CD4-positive, alpha-beta memory T cell (primary cell): ENCODE measurements around the gene MUC5AC. TPM values are rescaled to one million over a fixed set of nuclear protein-coding genes. Genes with fewer than 3 reads are reported as not detected.
A peak's percentile ranks its signal among the peaks of the same experiment; 100 is the strongest.

Experiments
- CTCF ChIA-PET: fragments of 350-600 bp; sonication (Branson Sonifier 250); formaldehyde crosslinking; loops from one replicate; lab custom pipeline; 2021; ENCODE audit warnings: inconsistent platforms; ENCODE audit not compliant: partially characterized antibody; lab: Charles Lee
- POLR2A ChIA-PET: fragments of 350-600 bp; sonication (Branson Sonifier 250); formaldehyde crosslinking; loops from one replicate; lab custom pipeline; 2021; ENCODE audit not compliant: partially characterized antibody; lab: Charles Lee
- DNase-seq, 5 donors: peaks; one replicate each; pipeline versions ENCODE4 v3.0.0 to v3.0.0-alpha.2; 2020 to 2022; ENCODE audit warnings: mixed read lengths in 1 of 5
- H3K27ac ChIP-seq: one replicate; pipeline ENCODE4 v1.7.0; 2013; ENCODE audit warnings: low read depth, low read length
- H3K27me3 ChIP-seq: 2 replicates; pipeline ENCODE4 v1.7.0; 2013; ENCODE audit warnings: mild to moderate bottlenecking, low read length, moderate library complexity; ENCODE audit not compliant: insufficient read depth
- H3K36me3 ChIP-seq: 2 replicates; pipeline ENCODE4 v1.7.0; 2013; ENCODE audit warnings: mild to moderate bottlenecking, low read length, moderate library complexity; ENCODE audit not compliant: insufficient read depth
- H3K4me1 ChIP-seq: 2 replicates; pipeline ENCODE4 v1.7.0; 2013; ENCODE audit warnings: mild to moderate bottlenecking, low read length, moderate library complexity; ENCODE audit not compliant: insufficient read depth
- H3K4me3 ChIP-seq, 2 donors: one replicate each; pipeline ENCODE4 v1.7.0; 2013; ENCODE audit warnings: low read length in 2 of 2, mild to moderate bottlenecking in 1 of 2
- H3K9me3 ChIP-seq, 2 donors: one replicate each; pipeline ENCODE4 v1.7.0; 2013; ENCODE audit warnings: low read length in 2 of 2, control low read depth in 1 of 2; ENCODE audit not compliant: control insufficient read depth in 1 of 2
- H3K27ac Mint-ChIP-seq, 7 donors: one replicate each; pipeline ENCODE4 v1.8.0; 2020 to 2021; ENCODE audit warnings: mixed read lengths in 7 of 7, mild to moderate bottlenecking in 6 of 7, inconsistent platforms in 3 of 7, moderate library complexity in 3 of 7
- H3K27me3 Mint-ChIP-seq, 2 donors: one replicate each; pipeline ENCODE4 v1.8.0; 2020 to 2021; ENCODE audit warnings: mixed read lengths in 2 of 2
- H3K36me3 Mint-ChIP-seq, 2 donors: one replicate each; pipeline ENCODE4 v1.8.0; 2020 to 2021; ENCODE audit warnings: mixed read lengths in 2 of 2, inconsistent platforms in 1 of 2, mild to moderate bottlenecking in 1 of 2
- H3K4me1 Mint-ChIP-seq, 4 donors: one replicate each; pipeline ENCODE4 v1.8.0; 2020 to 2021; ENCODE audit warnings: mixed read lengths in 4 of 4, mild to moderate bottlenecking in 1 of 4
- H3K4me3 Mint-ChIP-seq, 8 donors: one replicate each; pipeline ENCODE4 v1.8.0; 2020 to 2021; ENCODE audit warnings: mixed read lengths in 8 of 8, mild to moderate bottlenecking in 7 of 8, moderate library complexity in 6 of 8, inconsistent platforms in 3 of 8
- H3K9me3 Mint-ChIP-seq, 8 donors: one replicate each; pipeline ENCODE4 v1.8.0; 2020 to 2021; ENCODE audit warnings: mixed read lengths in 8 of 8, mild to moderate bottlenecking in 5 of 8, inconsistent platforms in 3 of 8, moderate library complexity in 1 of 8
- intact Hi-C: fragments of 100-400 bp; cut with micrococcal nuclease; formaldehyde crosslinking; loops from one replicate; pipeline ENCODE4 v1.15.1; 2023
- polyA plus RNA-seq, 2 donors: library from polyadenylated mRNA; unstranded; fragments of 300-500 nt; fragmentation: Illumina TruSeq; gene quantifications; one replicate each; pipeline ENCODE4 v1.2.3, GENCODE V29; 2021
- total RNA-seq, 2 experiments: library from RNA; stranded (reverse); gene quantifications; one replicate each; pipeline ENCODE4 v1.2.3, GENCODE V29; 2021

MUC5AC gene
- total and polyA plus RNA-seq, 4 experiments from 2014 or later = not detected

DNA sequence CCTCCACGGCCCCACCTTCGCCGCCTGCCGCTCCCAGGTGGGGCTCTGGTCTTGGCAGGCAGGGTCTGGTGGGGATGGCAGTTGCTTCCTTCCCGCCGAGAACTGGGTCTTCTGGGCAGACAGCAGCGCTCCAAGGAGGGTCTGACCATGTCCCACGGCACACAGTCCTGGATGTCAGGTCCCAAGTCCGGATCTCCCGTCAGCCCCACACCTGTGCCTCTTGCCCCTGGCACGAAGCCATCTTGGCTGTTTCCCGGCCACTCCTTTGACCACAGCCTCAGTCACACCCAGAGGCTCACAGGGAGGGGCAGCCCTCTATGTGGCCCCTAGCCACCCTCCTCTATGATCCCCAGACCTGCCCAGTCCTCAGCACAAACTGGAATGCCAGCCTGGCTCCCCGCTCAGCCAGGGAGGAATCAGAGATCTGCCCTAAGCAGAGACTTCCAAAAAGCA lies 79.4 kb downstream of the MUC5AC start:
- no peaks in the 10 kb centered on the region for H3K27me3 ChIP-seq
- H3K9me3 Mint-ChIP-seq = no peaks in the 10 kb centered on the region
- H3K36me3 ChIP-seq = no peaks in the 10 kb centered on the region
- H3K27ac ChIP-seq = no peak overlapping the region
- no peaks in the 10 kb centered on the region for H3K4me1 Mint-ChIP-seq
- H3K36me3 Mint-ChIP-seq = no peaks in the 10 kb centered on the region
- H3K27me3 Mint-ChIP-seq = no peaks in the 10 kb centered on the region
- no peaks in the 10 kb centered on the region for H3K9me3 ChIP-seq
- CTCF ChIA-PET = no interaction called here
- no peaks in the 10 kb centered on the region for H3K4me1 ChIP-seq
- H3K4me3 ChIP-seq = no peak overlapping the region
- intact Hi-C loops = no loop called here
- POLR2A ChIA-PET = no interaction called here
- no peak overlapping the region for H3K27ac Mint-ChIP-seq
- H3K4me3 Mint-ChIP-seq = no peak overlapping the region
- peak in 1 of 5 donors; percentile 7 for DNase-seq

DNA sequence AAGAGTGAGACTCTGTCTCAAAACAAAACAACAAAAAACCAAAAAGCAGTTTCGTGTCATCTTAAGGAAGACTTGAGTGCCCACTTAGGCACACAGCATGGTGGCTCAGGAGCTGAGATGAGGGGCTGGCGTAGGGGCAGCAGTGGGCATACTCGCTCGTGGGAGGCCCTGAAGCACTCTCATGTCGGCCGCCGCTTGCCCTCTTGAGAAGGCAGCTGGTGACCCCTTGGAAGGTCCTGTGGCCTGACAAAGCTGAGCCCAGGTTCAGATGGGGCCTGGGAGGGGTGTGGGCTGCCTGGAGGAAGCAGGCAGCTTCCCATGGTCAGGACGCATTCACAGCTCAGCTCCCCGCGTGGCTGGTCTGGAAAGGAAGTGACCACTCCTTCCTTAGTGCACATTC lies 80.1 kb downstream of the MUC5AC start:
- Mint-ChIP-seq H3K4me3 (no peak overlapping the region), H3K27ac (no peak overlapping the region), H3K36me3 (no peaks in the 10 kb centered on the region), H3K27me3 (no peaks in the 10 kb centered on the region), H3K9me3 (no peaks in the 10 kb centered on the region), H3K4me1 (no peaks in the 10 kb centered on the region)
- intact Hi-C loops = no loop called here
- H3K4me3 ChIP-seq = no peak overlapping the region
- CTCF ChIA-PET = no interaction called here
- no peaks in the 10 kb centered on the region for H3K36me3 ChIP-seq
- H3K27ac ChIP-seq = no peak overlapping the region
- no peaks in the 10 kb centered on the region for H3K9me3 ChIP-seq
- no peak for DNase-seq
- H3K27me3 ChIP-seq = no peaks in the 10 kb centered on the region
- POLR2A ChIA-PET = no interaction called here
- H3K4me1 ChIP-seq = no peaks in the 10 kb centered on the region

DNA sequence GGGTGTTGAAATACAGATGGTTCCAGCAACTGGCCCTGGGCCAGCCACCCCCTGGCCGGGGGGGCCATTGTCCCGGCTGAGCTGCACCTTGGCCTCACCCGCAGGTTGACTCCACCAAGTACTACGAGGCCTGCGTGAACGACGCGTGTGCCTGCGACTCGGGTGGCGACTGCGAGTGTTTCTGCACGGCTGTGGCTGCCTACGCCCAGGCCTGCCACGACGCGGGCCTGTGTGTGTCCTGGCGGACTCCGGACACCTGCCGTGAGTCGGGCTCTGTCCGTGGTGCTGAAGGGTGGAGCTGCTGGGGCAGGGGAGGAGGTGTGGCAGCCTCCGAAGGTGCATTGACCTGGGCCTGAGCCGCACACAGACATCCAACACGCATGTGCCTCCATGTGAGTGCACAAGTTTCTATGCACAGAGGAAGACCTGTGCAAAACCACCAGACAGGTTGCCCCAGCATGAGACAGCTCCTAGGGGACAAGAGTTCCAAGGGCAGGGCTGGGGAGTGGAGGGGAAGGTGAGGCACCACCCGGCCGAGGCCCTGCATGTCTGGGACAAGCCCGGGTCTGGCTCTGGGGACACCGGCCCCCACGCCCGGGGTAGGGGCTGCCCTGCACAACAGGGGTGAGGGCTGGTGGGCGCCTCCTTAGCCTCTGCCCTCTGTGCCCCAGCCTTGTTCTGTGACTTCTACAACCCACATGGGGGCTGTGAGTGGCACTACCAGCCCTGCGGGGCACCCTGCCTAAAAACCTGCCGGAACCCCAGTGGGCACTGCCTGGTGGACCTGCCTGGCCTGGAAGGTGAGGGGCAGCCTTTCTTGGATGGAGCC lies 81.2 kb downstream of the MUC5AC start:
- H3K4me3 ChIP-seq = no peak overlapping the region
- no peak for DNase-seq
- ChIA-PET POLR2A (no interaction called here), CTCF (no interaction called here)
- H3K4me3 Mint-ChIP-seq = no peak overlapping the region
- H3K4me1 ChIP-seq = no peaks in the 10 kb centered on the region
- H3K9me3 ChIP-seq = no peaks in the 10 kb centered on the region
- no peaks in the 10 kb centered on the region for H3K27me3 ChIP-seq
- intact Hi-C loops = no loop called here
- no peaks in the 10 kb centered on the region for H3K9me3 Mint-ChIP-seq
- H3K36me3 ChIP-seq = no peaks in the 10 kb centered on the region
- no peaks in the 10 kb centered on the region for H3K36me3 Mint-ChIP-seq
- H3K4me1 Mint-ChIP-seq = no peaks in the 10 kb centered on the region
- H3K27ac ChIP-seq = no peak overlapping the region
- H3K27me3 Mint-ChIP-seq = no peaks in the 10 kb centered on the region
- peak overlapping the region in 1 of 7 donors; percentile 12 for H3K27ac Mint-ChIP-seq

DNA sequence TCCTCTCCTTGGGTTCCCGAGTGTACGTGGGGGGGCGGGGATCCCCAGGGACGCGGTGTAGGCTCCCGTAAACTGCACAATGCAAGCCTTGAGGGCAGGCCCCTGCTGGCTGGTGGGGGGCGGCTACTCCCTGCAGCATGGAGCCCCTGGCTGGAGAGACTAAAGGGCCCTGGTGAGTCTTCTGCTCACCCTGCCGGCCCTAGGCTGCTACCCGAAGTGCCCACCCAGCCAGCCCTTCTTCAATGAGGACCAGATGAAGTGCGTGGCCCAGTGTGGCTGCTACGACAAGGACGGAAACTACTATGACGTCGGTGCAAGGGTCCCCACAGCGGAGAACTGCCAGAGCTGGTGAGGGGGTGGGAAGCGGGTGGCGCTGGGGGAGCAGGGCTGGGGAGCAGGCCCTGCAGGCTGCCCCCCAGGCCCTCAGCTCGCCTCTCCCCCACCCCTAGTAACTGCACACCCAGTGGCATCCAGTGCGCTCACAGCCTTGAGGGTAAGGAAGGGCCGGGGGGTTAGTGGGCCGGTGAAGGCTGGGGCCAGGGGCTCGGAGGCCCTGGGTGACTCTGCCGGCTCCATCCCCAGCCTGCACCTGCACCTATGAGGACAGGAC lies 81.9 kb downstream of the MUC5AC start:
- H3K4me1 Mint-ChIP-seq = no peaks in the 10 kb centered on the region
- Histone ChIP-seq H3K4me1 (no peaks in the 10 kb centered on the region), H3K27ac (no peak overlapping the region), H3K27me3 (no peaks in the 10 kb centered on the region), H3K36me3 (no peaks in the 10 kb centered on the region), H3K9me3 (no peaks in the 10 kb centered on the region), H3K4me3 (no peak overlapping the region)
- no peak overlapping the region for H3K4me3 Mint-ChIP-seq
- H3K27me3 Mint-ChIP-seq = no peaks in the 10 kb centered on the region
- POLR2A ChIA-PET = no interaction called here
- H3K36me3 Mint-ChIP-seq = no peaks in the 10 kb centered on the region
- intact Hi-C loops = no loop called here
- H3K27ac Mint-ChIP-seq = no peak overlapping the region
- no peaks in the 10 kb centered on the region for H3K9me3 Mint-ChIP-seq
- DNase-seq = no peak
- CTCF ChIA-PET = no interaction called here

DNA sequence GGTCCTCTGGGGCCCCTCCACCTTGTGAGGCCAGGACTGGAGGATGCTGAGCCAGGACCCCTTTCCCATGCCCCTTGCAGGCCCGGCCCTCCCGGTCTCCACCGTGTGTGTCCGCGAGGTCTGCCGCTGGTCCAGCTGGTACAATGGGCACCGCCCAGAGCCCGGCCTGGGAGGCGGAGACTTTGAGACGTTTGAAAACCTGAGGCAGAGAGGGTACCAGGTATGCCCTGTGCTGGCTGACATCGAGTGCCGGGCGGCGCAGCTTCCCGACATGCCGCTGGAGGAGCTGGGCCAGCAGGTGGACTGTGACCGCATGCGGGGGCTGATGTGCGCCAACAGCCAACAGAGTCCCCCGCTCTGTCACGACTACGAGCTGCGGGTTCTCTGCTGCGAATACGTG lies 83.0 kb downstream of the MUC5AC start:
- no peaks in the 10 kb centered on the region for H3K27me3 ChIP-seq
- no peak overlapping the region for H3K27ac Mint-ChIP-seq
- intact Hi-C loops = no loop called here
- H3K36me3 ChIP-seq = no peaks in the 10 kb centered on the region
- no peaks in the 10 kb centered on the region for H3K36me3 Mint-ChIP-seq
- no peak overlapping the region for H3K4me3 Mint-ChIP-seq
- no peaks in the 10 kb centered on the region for H3K4me1 Mint-ChIP-seq
- H3K4me3 ChIP-seq = no peak overlapping the region
- DNase-seq = no peak
- H3K9me3 ChIP-seq = no peaks in the 10 kb centered on the region
- H3K4me1 ChIP-seq = no peaks in the 10 kb centered on the region
- H3K9me3 Mint-ChIP-seq = no peaks in the 10 kb centered on the region
- H3K27me3 Mint-ChIP-seq = no peaks in the 10 kb centered on the region
- ChIA-PET CTCF (no interaction called here), POLR2A (no interaction called here)
- H3K27ac ChIP-seq = no peak overlapping the region

DNA sequence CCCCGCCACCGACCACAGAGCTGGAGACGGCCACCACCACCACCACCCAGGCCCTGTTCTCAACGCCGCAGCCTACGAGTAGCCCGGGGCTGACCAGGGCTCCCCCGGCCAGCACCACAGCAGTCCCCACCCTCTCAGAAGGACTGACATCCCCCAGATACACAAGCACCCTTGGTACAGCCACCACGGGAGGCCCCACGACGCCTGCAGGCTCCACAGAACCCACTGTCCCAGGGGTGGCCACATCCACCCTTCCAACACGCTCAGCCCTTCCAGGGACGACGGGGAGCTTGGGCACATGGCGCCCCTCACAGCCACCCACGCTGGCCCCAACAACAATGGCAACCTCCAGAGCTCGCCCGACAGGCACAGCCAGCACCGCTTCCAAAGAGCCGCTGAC lies 84.0 kb downstream of the MUC5AC start:
- no peaks in the 10 kb centered on the region for H3K9me3 ChIP-seq
- H3K27me3 ChIP-seq = no peaks in the 10 kb centered on the region
- no peak for DNase-seq
- H3K4me1 ChIP-seq = no peaks in the 10 kb centered on the region
- intact Hi-C loops = no loop called here
- Mint-ChIP-seq H3K4me3 (no peak overlapping the region), H3K36me3 (no peaks in the 10 kb centered on the region), H3K27ac (no peak overlapping the region), H3K9me3 (no peaks in the 10 kb centered on the region), H3K27me3 (no peaks in the 10 kb centered on the region), H3K4me1 (no peaks in the 10 kb centered on the region)
- H3K27ac ChIP-seq = no peak overlapping the region
- H3K36me3 ChIP-seq = no peaks in the 10 kb centered on the region
- ChIA-PET CTCF (no interaction called here), POLR2A (no interaction called here)
- H3K4me3 ChIP-seq = no peak overlapping the region

DNA sequence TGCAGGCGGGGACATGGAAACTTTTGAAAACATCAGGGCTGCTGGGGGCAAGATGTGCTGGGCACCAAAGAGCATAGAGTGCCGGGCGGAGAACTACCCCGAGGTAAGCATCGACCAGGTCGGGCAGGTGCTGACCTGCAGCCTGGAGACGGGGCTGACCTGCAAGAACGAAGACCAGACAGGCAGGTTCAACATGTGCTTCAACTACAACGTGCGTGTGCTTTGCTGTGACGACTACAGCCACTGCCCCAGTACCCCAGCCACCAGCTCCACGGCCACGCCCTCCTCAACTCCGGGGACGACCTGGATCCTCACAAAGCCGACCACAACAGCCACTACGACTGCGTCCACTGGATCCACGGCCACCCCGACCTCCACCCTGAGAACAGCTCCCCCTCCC lies 84.5 kb downstream of the MUC5AC start:
- intact Hi-C loops = no loop called here
- CTCF ChIA-PET = no interaction called here
- Histone ChIP-seq H3K27ac (no peak overlapping the region), H3K9me3 (no peaks in the 10 kb centered on the region), H3K27me3 (no peaks in the 10 kb centered on the region), H3K36me3 (no peaks in the 10 kb centered on the region), H3K4me3 (no peak overlapping the region), H3K4me1 (no peaks in the 10 kb centered on the region)
- Mint-ChIP-seq H3K27ac (no peak overlapping the region), H3K27me3 (no peaks in the 10 kb centered on the region), H3K4me3 (no peak overlapping the region), H3K4me1 (no peaks in the 10 kb centered on the region), H3K36me3 (no peaks in the 10 kb centered on the region), H3K9me3 (no peaks in the 10 kb centered on the region)
- POLR2A ChIA-PET = no interaction called here
- DNase-seq = no peak
